HepG2 (cell line): ENCODE measurements around the gene SIRT5.

ENCODE experiments used
- ARNTL ChIP-seq: sonication (generic); formaldehyde crosslinking; IDR thresholded peaks from 2 replicates; pipeline ENCODE4 v1.4.0; 2020; ENCODE audit warnings: mild to moderate bottlenecking, missing genetic modification reagents
- FOXC1 ChIP-seq: sonication (generic); formaldehyde crosslinking; IDR thresholded peaks from 2 replicates; pipeline ENCODE4 v1.8.0; 2022; ENCODE audit warnings: mild to moderate bottlenecking, missing genetic modification reagents, borderline replicate concordance

GRCh38 chr6:13655700-13656099, 81.3 kb downstream of the SIRT5 start:
- TF ChIP-seq FOXC1 (CRISPR knock-in tag) (no peak), ARNTL (no peak)
